HG03025 (cell line): ENCODE measurements around the gene UBAC2.
A peak's percentile ranks its signal among the peaks of the same experiment; 100 is the strongest.

Experiments
- ATAC-seq: cut with Tn5 transposase; IDR thresholded peaks from one replicate; pipeline ENCODE4 v1.9.1; 2021; ENCODE audit warnings: mild to moderate bottlenecking, moderate library complexity; ENCODE audit not compliant: unreplicated experiment, low FRiP score

The UBAC2 gene, protein sequence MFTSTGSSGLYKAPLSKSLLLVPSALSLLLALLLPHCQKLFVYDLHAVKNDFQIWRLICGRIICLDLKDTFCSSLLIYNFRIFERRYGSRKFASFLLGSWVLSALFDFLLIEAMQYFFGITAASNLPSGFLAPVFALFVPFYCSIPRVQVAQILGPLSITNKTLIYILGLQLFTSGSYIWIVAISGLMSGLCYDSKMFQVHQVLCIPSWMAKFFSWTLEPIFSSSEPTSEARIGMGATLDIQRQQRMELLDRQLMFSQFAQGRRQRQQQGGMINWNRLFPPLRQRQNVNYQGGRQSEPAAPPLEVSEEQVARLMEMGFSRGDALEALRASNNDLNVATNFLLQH

DNA sequence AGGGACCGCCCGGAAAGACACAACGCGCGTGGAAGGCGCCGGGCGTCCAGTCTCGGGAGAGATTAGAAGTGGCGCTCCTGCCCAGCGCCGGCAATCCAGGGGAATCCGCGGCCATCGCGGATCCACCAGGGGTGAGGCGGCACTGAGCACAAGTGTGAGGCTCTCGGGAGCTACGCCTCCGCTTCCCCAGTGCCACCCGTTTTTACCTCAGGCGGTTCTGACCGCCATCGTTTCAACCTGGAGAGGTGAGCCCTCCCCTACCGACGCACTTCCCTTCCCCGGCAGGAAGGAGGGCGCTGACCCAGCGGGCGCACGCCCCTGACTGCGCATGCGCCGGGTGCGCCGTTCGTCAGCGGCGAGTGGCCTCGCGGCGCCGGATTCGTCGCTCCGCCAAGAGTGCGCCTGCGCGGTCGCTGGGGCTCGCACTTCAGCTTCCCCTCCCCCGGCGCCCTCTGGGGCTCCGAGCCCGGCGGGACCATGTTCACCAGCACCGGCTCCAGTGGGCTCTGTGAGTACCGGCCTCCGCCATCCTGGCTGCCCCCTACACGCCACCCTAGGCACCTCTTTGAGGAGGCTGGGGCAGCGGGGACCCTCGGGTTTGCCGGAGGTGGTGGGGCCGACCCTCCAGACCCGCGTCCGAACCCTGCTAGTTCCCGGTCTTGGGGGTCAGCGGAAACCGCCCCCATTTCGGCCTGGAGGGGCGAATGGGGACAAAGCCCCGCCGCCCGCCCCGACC is at the start of gene UBAC2:
UBAC2 (plus strand) TSS at position 423 of the 736 bp plus-strand sequence; CDS start at position 478, 55 bp downstream.
- ATAC-seq, result peak; percentile 64

DNA sequence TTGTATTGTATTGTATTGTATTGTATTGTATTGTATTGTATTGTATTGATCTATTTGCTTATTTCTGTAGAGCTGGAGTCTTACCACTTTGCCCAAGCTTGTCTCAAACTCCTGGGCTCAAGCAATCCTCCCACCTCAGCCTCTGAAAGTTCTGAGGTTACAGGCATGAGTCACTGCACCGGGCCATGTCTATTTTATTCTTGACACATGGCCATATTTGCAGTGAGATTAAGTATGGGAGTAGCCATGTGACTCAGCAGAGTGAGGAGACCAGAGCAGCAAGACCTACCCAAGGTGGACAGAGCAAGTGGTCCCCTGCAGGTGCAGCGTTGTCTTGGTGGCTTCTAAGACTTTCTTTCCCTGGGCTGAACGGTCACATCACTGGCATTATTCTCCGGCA is 49.1 kb upstream of the UBAC2 start:
- ATAC-seq, result peak; percentile 74

DNA sequence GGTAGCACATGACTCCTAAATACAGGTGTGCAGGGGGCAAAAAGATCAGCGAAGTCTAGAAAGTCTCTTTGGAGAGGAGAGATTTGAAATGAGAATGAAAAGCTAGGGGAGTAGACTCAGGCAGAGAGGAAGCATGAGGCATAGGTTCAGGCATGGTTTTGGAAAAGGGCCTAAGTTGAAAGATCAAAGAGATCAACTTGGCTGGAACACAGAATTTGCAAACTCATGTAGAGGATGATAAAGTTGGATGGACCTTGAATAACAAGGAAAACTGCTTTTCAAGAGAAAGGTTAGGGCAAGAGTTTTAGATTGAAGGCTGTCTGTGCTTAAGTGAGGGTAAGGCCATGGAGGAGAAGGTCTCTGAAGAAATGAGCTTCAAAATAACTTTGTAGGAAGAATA is 47.4 kb upstream of the UBAC2 start:
- no peak for ATAC-seq

DNA sequence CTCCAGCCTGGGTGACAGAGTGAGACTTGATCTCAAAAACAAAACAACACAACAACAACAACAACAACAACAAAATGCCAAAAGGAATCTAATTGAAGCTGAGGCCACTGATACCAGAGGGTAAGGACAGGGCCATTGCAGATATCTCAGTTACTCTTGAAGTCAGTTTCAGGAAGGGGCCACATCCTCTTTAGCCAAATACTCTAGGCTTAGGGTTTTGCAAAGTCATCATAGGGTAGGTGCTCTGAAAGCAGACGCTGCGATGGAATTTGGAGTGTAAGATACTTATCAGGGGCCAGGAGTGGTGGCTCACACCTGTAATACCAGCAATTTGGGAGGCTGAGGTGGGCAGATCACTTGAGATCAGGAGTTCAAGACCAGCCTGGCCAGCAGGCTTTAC is 46.6 kb upstream of the UBAC2 start:
- no peak for ATAC-seq

DNA sequence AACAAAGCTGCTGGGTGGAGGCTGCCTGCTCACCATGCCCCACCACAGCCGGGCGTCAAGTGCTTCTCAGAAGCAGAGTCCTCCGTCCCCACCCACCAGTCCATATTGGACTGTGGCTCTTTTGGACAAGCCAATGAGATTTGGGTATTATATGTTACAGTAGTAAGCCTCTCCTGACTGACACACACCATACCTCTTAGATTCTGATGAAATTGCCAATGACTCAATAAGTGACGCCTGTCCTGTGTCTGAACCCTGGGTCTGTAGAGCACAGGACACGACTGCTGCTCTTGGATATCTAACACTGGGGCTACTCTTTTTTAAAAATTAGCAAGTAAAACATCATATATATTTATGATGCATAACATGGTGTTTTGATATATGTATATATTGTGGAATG is 44.8 kb upstream of the UBAC2 start:
- ATAC-seq, result no peak

DNA sequence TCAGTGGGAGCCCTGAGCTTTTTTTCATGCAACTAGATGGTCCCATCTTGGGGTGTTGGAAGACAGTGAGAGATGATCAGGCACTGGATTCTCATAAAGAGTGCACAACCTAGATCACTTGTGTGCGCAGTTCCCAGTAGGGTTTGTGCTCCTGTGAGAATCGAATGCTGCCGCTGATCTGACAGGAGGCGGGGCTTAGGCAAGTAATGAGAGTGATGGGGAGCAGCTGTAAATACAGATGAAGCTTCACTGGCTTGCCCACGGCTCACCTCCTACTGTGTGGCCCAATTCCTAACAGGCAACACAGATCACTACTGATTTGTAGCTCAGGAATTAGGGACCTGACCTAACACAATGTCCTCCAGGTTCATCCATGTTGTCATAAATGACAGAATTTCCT is 43.6 kb upstream of the UBAC2 start:
- ATAC-seq, result no peak

DNA sequence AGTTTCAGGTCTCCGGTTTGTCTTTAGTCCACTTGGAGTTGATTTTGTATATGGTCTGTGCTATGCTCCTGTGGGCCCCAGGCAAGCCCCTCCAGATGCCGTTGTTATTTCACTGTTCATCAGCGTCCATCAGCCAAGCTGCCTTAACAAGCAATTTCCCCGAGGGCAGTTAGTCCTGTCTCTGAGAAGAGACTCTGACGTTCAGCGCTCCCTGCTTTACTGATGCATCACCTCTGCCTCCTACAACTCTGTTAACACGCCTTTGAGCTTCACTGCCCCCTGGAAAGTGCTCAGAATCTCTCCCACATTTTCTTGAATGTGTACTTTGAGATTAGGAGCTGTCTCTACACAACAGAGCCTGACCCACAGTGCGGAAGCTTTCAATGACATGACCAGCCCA is 41.8 kb upstream of the UBAC2 start:
- no peak for ATAC-seq

DNA sequence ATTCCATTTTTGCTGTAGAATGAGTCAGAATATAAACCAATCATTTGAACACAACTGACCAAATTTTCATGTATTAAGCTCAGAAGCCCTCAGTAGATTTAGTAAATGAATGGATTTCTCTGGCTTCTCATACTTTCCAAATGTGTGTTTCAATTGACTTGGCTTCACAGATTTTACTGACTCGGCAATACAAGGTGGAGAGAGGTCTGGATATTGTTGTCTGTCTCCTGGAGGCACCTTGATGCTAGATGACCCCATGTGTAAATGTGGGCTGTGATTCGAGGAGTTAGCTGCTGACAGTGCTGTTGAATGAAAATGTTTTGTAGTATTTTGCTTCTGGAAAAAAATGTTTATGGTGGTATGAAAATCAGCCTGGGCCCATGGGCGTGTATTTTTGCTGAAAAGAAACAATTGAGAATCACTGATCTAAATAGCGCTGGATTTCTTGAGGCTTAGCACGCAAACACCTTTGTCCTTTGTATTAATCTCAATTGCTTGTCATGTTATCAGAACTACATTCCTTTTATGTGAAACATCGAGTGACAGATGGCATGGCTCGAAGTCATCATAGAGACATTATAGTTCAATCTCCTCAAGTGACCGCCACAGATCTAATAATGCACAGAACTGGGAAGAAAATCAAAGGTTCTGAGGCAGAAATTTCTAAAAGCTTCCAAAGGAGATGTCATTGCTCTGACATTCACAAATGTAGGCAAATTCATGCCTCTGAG is 41.2 kb upstream of the UBAC2 start:
- ATAC-seq, result no peak

DNA sequence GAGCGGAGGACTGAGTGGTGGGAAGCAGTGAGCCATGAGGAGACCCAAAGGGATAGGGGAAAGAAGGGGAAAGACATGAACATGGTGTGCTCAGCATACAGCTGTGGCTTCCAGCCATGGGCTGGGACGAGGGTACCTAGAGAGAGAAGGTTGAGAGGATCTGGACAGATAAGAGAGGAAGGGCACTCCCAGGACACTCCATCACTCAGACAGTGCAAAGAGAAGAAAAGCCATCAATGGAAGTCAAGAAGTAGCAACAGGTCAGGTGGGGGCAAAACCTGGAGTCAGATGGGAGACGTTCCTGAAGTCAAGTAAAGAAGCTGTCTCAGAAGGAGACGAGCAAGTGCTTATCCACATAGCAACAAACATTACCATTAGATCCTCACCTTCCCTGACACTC is 40.2 kb upstream of the UBAC2 start:
- ATAC-seq, result no peak

DNA sequence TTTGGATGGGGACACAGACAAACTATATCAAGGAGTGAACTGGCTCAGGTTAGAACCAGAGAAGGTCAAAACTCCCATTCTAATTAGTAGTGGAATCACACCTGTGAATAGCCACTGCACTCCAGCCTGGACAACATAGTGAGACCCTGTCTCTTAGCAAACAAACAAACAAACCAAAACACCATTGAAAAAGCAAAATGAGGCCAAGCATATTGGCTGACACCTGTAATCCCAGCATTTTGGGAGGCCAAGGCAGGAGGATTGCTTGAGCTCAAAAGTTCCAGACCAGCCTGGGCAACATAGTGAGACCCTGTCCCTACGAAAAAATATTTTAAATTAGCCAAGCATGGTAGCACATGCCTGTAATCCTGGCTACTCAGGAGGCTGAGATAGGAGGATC is 39.1 kb upstream of the UBAC2 start:
- no peak for ATAC-seq

DNA sequence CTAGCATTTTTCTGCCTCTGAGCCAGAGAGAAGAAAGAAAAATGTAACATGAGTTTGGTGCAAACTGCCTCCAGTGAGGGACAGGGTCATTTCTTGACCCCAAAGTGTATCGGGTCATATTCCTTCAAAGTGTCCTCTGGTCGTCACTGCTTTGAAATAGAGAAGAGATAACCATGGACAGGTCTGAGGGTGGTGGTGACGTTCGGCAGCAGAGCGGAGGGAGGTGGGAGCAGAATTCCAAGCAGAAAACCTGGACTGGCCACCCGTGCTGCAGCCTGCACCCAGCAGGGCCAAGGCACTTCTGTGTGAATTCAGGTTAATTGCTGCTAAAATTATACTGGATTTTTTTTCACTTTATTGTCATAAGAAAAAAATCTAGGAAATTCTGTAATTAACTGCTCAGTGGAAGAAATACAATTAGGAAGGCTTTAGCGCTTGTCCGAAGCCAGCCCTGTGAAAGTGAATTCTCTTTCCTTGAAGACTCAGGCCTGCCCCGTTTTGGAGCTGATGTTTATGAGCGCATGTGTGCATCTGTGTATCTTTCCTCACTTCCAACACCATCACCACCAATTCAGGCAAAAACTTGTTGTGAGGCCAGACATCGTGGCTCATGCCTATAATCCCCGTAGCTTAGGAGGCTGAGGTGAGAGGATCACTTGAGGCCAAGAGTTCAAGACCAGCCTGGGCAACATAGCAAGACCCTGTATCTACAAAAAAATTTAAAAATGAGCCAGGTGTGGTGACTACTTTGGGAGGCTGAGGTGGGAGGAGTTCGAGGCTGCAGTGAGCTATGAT is 37.9 kb upstream of the UBAC2 start:
- ATAC-seq, result no peak

DNA sequence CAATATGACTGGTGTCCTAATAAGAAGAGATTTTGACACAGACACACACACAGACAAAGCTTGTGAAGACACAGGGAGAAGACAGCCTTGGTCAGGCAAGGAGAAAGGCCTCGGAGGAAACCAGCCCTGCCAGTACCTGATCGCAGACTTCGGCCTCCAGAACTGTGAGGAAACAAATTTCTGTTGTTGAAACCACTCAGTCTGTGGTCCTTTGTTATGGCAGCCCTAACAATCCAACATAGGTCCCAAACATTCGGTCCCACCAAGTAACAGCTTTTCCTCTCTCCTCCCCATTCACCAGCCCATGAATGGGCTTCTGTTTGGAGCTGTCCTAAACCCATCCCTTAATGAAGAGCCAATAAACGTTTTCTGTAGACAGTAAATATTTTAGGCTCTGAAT is 36.4 kb upstream of the UBAC2 start:
- ATAC-seq, result no peak

DNA sequence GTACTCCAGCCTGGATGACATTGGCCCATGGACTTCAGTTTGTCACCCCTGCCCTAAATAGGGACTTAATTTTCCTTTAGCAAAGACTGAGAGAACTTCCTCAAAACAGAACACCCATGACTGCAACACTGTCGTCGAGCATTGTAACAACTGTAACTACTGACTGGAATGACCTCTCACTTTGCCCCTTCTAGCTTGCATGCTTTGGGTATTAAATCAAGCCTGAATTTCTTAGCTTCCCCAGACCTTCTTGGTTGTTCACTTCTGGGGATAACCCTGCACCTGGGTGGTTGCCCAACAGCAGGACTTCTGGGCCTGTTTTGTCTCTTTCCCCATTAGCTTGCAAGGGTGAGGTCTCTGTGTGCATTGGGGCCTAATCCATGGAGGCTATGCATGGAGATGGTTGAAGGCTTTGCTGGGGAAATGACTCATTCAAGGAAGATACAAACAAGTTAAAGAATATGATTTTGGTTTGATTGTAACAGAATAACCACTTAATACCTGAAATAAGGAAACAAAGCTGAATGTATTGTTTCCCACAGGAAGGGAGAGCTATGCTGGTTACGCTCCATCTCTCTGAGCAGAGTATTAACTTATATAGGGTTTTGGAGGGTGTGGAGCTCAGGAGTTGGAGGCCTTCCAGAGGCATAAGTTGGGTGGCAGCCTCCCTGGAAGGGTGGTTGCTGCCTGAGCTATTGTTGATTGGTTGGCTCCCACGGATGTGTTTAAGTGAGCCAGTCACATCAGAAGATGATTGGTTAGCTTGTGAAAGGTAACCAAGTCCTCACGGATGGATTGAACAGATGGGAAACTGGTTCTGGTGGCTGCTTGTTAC is 34.7 kb upstream of the UBAC2 start:
- ATAC-seq, result no peak

DNA sequence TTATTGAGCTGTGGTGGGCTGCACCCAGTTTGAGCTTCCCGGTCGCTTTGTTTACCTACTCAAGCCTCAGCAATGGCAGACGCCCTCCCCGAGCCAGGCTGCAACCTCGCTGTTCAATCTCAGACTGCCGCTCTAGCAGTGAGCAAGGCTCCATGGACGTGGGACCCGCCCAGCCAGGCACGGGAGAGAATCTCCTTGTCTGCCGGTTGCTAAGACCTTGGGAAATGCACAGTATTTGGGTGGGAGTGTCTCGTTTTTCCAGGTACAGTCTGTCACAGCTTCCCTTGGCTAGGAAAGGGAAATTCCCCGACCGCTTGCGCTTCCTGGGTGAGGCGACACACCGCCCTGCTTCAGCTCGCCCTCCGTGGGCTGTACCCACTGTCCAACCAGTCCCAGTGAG is 27.7 kb upstream of the UBAC2 start:
- ATAC-seq, result no peak

DNA sequence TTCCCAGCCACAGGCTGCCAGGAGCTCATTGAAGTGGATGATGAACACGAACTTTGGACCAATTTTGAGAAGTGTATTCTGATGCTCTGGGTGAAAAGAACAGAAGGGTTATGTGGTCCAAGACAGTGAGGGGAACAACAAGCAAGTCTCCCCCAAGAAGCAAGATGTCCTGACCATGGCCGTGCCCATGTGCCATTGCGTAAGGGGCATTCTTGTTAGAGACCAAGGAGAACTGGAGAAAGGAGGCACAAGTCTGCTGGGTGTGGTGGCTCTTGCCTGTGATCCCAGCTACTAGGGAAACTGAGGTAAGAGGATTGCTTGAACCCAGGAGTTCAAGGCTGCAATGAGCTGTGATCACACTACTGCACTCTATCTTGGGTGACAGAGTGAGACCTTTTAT is 27.0 kb upstream of the UBAC2 start:
- no peak for ATAC-seq

DNA sequence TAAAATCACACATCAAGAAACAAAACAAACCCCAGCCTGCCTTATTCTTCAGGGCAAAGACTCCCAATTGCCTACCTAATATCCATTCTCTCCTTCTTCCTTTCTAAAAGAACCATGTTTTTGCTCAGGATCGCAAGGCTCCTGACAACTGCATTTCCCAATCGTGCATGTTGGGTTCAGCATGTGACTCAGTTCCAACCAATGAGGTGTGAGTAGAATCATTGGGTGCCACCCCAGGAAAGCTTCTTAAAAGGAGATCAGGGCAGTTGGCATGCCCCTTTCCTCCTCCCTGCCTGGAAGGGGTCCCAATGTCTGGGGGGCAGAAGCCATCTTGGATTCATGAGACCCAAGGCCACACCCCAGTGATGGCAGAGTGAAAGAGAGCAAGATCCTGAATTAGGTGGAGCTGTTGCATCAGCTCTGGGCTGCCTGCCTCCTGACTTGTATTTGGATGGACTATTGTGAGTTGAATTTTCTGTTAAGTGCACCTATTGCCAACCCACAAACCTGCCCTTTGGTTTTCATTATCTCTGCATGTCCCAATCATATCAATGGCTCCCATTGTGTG is 26.0 kb upstream of the UBAC2 start:
- ATAC-seq, result no peak

DNA sequence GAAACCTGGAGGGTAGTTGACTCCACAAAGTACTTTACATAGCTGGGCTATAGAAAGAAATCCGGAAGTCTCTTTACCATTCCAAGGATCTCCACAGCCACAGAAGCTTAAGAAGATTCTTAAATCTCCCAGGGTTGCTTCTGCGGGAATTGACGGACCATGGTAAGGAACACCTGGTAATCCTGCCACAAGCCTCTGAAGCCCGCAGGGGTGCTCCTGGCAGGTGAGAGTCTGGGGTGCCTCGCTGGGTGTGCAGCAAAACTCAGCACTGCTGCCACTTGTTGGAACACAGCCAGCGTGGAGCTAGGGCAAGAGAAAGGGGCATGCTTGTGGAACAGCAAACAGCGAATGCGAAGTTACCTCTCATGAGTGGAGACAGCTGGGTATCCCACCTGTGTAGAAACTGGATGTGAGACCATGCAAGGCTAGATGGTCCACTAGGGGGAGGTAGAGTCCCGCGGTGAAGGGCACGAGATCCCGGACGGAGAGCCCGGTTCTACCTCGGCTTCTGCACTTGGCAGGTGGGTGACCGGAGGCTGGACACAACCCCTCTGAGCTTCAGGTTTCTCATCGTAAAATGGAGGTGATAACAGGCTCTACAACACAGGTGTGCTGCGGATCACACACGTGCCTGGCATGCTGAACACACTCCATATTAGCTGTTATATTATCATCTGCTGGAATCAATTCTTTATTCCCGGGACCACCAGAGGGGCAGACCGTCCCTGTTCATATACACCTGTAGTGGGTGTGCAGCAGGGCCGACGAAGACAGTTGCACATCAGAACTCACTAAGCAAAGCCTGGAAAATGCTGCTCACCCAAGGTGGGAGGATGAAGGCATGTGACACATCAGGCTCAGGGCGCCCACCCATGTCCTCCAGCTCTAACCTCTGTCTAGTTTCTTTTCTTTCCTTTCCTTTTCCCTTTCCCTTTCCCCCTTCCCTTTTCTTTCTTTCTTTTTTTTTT is 24.1 kb upstream of the UBAC2 start:
- ATAC-seq, result peak; percentile 61

DNA sequence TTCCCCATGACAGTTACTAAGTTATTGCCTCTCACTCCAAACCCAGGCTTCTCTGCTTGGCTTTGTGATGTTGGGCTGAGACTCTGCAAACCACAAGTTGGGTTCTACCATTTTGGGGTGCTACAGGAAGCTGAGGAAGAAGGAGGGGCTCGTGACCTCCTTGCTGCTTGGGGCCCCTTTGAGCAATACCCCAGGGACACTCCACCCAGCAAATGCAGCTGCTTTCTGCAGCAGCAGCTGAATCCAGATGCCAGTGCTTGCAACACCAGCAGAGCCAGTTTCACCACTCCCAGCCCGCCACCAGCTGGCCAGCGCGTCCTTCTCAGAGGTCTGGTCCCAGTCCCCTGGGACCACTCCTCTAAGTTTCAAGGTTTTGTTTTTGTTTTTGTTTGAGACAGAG is 22.0 kb upstream of the UBAC2 start:
- ATAC-seq, result peak; percentile 67
